ENCODE results near the gene AMOT. TPM values are rescaled to one million over a fixed set of nuclear protein-coding genes. Genes with fewer than 3 reads are reported as not detected.

The AMOT gene
- polyA plus RNA-seq, 1 donor from 2014 or later: 2.8 TPM

DNA sequence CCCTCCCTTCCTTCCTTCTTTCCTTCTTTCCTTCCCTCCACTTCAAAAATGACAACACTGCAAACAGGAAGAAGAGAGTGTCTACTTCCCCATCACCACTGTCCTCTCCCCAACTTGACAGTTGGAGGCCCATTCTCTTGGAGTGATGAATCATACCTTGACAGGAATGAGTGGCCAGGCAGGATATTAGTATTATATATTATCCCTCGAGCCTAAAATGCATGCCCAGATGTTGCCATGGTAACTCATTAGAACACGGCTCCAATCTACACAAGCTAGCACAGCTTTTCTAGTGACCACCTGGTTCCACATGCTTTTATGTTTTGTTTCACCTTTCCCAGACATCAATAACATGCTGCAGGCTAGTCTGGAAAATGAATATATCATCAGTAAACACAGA is 89.6 kb downstream of the AMOT start:
- no peaks in the 10 kb centered on the region for H3K9me2 ChIP-seq (ENCODE audit: insufficient read depth, low read length)
- H3K9ac ChIP-seq (ENCODE audit: low read length): no peak overlapping the region
- no peaks in the 10 kb centered on the region for H3K36me3 ChIP-seq (ENCODE audit: insufficient read depth, low read length)
- no peak for TF ChIP-seq EP300 (conservative IDR thresholded peaks at IDR 0.05; ENCODE audit: poor library complexity, severe bottlenecking)
- TF ChIP-seq MXI1 (conservative IDR thresholded peaks at IDR 0.05; ENCODE audit: poor library complexity, severe bottlenecking): no peak
- TF ChIP-seq, protein P1, sequence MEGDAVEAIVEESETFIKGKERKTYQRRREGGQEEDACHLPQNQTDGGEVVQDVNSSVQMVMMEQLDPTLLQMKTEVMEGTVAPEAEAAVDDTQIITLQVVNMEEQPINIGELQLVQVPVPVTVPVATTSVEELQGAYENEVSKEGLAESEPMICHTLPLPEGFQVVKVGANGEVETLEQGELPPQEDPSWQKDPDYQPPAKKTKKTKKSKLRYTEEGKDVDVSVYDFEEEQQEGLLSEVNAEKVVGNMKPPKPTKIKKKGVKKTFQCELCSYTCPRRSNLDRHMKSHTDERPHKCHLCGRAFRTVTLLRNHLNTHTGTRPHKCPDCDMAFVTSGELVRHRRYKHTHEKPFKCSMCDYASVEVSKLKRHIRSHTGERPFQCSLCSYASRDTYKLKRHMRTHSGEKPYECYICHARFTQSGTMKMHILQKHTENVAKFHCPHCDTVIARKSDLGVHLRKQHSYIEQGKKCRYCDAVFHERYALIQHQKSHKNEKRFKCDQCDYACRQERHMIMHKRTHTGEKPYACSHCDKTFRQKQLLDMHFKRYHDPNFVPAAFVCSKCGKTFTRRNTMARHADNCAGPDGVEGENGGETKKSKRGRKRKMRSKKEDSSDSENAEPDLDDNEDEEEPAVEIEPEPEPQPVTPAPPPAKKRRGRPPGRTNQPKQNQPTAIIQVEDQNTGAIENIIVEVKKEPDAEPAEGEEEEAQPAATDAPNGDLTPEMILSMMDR (IDR thresholded peaks at IDR 0.05; ENCODE audit: poor library complexity, severe bottlenecking): no peak
- TF ChIP-seq SMC3 (conservative IDR thresholded peaks at IDR 0.05; ENCODE audit: poor library complexity): no peak
- no peak for TF ChIP-seq TAF1 (IDR thresholded peaks at IDR 0.05; ENCODE audit: low read depth)
- TF ChIP-seq POLR2AphosphoS5 (IDR thresholded peaks at IDR 0.05): no peak
- no peak for TF ChIP-seq REST (IDR thresholded peaks at IDR 0.05; ENCODE audit: borderline replicate concordance)
- TF ChIP-seq EZH2 (IDR thresholded peaks at IDR 0.05; ENCODE audit: borderline replicate concordance, insufficient read depth, low read length, poor library complexity, severe bottlenecking): no peak
- no peak for TF ChIP-seq RAD21 (conservative IDR thresholded peaks at IDR 0.05)
- H3K27me3 ChIP-seq (ENCODE audit: insufficient read depth, low read depth, low read length): no peaks in the 10 kb centered on the region
- no peaks in the 10 kb centered on the region for H3K79me2 ChIP-seq (replicated peaks; ENCODE audit: insufficient read depth, low read length)
- H3K4me2 ChIP-seq (ENCODE audit: low read length): no peak overlapping the region
- no peaks in the 10 kb centered on the region for H4K20me1 ChIP-seq (ENCODE audit: insufficient read depth)
- H3K4me3 ChIP-seq (ENCODE audit: low read length): no peak overlapping the region
- H3K9me3 ChIP-seq (ENCODE audit: low read length): no peaks in the 10 kb centered on the region
- no peak overlapping the region for H2AFZ ChIP-seq (ENCODE audit: low read depth, low read length)
- no peaks in the 10 kb centered on the region for H3F3A ChIP-seq (ENCODE audit: insufficient read depth, low read length, poor library complexity, severe bottlenecking)
- H3K27ac ChIP-seq (ENCODE audit: low read length): no peak overlapping the region

DNA sequence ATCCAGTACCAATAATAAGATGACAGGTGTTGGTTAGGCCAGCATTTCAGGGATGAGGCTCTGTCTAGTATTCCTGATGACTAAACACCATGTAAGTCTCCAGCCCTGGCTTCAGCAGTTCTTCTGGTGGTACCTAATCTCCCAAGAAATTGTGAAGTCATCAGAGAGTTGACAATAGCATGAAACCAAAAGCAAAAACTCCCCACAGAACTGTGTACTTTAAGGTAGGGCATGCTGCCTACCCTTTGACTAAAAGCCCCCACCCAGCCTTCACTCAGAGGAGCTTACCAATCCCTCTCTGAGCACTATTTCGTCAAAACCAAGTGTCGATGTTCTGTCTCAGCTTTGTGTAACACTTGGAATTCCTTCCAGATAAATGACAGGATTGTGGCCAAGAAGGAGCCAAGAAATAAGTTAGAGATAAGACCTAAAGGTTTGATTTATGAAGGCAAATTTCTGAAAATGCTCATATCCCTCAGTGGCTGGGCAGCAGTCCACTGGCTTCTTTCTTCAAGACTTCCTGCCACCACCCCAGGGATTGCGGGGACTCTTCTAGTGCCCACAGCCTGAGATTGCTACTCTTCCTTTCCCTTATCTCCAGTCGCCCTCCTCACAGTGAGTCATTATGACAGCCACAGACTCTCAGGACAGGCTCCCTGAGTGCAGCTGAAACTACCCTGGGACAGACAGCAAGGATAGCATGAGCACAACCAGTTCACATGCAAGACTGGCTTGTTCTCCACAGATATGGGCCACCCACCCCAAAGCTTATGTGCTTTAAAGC is 93.6 kb downstream of the AMOT start:
- no peak overlapping the region for H3K9ac ChIP-seq (ENCODE audit: low read length)
- H3K4me3 ChIP-seq (ENCODE audit: low read length): no peak overlapping the region
- H3K36me3 ChIP-seq (ENCODE audit: insufficient read depth, low read length): no peaks in the 10 kb centered on the region
- H3K27ac ChIP-seq (ENCODE audit: low read length): no peak overlapping the region
- no peaks in the 10 kb centered on the region for H4K20me1 ChIP-seq (ENCODE audit: insufficient read depth)
- H3K9me3 ChIP-seq (ENCODE audit: low read length): no peaks in the 10 kb centered on the region
- no peaks in the 10 kb centered on the region for H3F3A ChIP-seq (ENCODE audit: insufficient read depth, low read length, poor library complexity, severe bottlenecking)
- H2AFZ ChIP-seq (ENCODE audit: low read depth, low read length): no peak overlapping the region
- H3K4me2 ChIP-seq (ENCODE audit: low read length): no peak overlapping the region
- H3K9me2 ChIP-seq (ENCODE audit: insufficient read depth, low read length): no peaks in the 10 kb centered on the region
- no peaks in the 10 kb centered on the region for H3K79me2 ChIP-seq (replicated peaks; ENCODE audit: insufficient read depth, low read length)
- no peak for TF ChIP-seq SMC3 (conservative IDR thresholded peaks at IDR 0.05; ENCODE audit: poor library complexity)
- TF ChIP-seq RAD21 (conservative IDR thresholded peaks at IDR 0.05): no peak
- TF ChIP-seq, protein P1 (IDR thresholded peaks at IDR 0.05; ENCODE audit: poor library complexity, severe bottlenecking): no peak
- TF ChIP-seq REST (IDR thresholded peaks at IDR 0.05; ENCODE audit: borderline replicate concordance): no peak
- no peak for TF ChIP-seq EZH2 (IDR thresholded peaks at IDR 0.05; ENCODE audit: borderline replicate concordance, insufficient read depth, low read length, poor library complexity, severe bottlenecking)
- TF ChIP-seq POLR2AphosphoS5 (IDR thresholded peaks at IDR 0.05): no peak
- no peak for TF ChIP-seq EP300 (conservative IDR thresholded peaks at IDR 0.05; ENCODE audit: poor library complexity, severe bottlenecking)
- TF ChIP-seq MXI1 (conservative IDR thresholded peaks at IDR 0.05; ENCODE audit: poor library complexity, severe bottlenecking): no peak
- TF ChIP-seq TAF1 (IDR thresholded peaks at IDR 0.05; ENCODE audit: low read depth): no peak
- H3K27me3 ChIP-seq (ENCODE audit: insufficient read depth, low read depth, low read length): no peaks in the 10 kb centered on the region

Measured in neural cell (in vitro differentiated cells).